Mononuclear cell (primary cell): Measurements from ENCODE around the gene PRKD2. TPM values are rescaled to one million over a fixed set of nuclear protein-coding genes. Genes with fewer than 3 reads are reported as not detected.

Experiments
- H3K27me3 ChIP-seq: 2 replicates; pipeline ENCODE4 v1.6.0; 2011; ENCODE audit warnings: low read length, control low read depth; ENCODE audit not compliant: insufficient read depth
- H3K4me1 ChIP-seq: 2 replicates; pipeline ENCODE4 v1.5.1; 2011; ENCODE audit warnings: mild to moderate bottlenecking, low read length, control low read depth; ENCODE audit not compliant: insufficient read depth
- H3K4me3 ChIP-seq: 2 replicates; pipeline ENCODE4 v1.5.1; 2011; ENCODE audit warnings: mild to moderate bottlenecking, low read length, moderate library complexity
- H3K9me3 ChIP-seq: 2 replicates; pipeline ENCODE4 v1.5.1; 2011; ENCODE audit warnings: low read depth, mild to moderate bottlenecking, control low read depth, low read length
- total RNA-seq: library from RNA; depleted of rRNA; stranded (reverse); fragments of >200 nt; gene quantifications from one replicate; pipeline ENCODE4 v1.2.3, GENCODE V29; 2012

The PRKD2 gene
- total RNA-seq, 1 donor, result 25.2 TPM

GRCh38 chr19:46654621-46655152 lies 62.2 kb downstream of the PRKD2 start:
- no peak overlapping the region for H3K4me3 ChIP-seq
- peaks cover 7% of the 10 kb centered on the region for H3K4me1 ChIP-seq
- H3K9me3 ChIP-seq, result no peaks in the 10 kb centered on the region
- peaks cover 34% of the 10 kb centered on the region for H3K27me3 ChIP-seq

GRCh38 chr19:46650445-46650844 lies 66.5 kb downstream of the PRKD2 start:
- Histone ChIP-seq H3K4me1 (peaks cover 9% of the 10 kb centered on the region), H3K9me3 (no peaks in the 10 kb centered on the region), H3K27me3 (peaks cover 37% of the 10 kb centered on the region), H3K4me3 (no peak overlapping the region)

GRCh38 chr19:46648961-46649960 lies 67.7 kb downstream of the PRKD2 start:
- Histone ChIP-seq H3K27me3 (peaks cover 40% of the 10 kb centered on the region), H3K9me3 (no peaks in the 10 kb centered on the region), H3K4me1 (peaks cover 9% of the 10 kb centered on the region), H3K4me3 (no peak overlapping the region)

- peaks cover 9% of the 10 kb centered on the region for H3K4me1 ChIP-seq
- peaks cover 40% of the 10 kb centered on the region for H3K27me3 ChIP-seq
- H3K9me3 ChIP-seq, result no peaks in the 10 kb centered on the region
- no peak overlapping the region for H3K4me3 ChIP-seq
These were observed 68.6 kb downstream of the PRKD2 start for GRCh38 chr19:46648060-46648960.

- Histone ChIP-seq H3K4me3 (no peak overlapping the region), H3K9me3 (no peaks in the 10 kb centered on the region), H3K27me3 (peaks cover 40% of the 10 kb centered on the region), H3K4me1 (peaks cover 9% of the 10 kb centered on the region)
These were observed 70.5 kb downstream of the PRKD2 start for GRCh38 chr19:46646402-46646801.

- no peak overlapping the region for H3K4me3 ChIP-seq
- peaks cover 13% of the 10 kb centered on the region for H3K4me1 ChIP-seq
- H3K9me3 ChIP-seq, result no peaks in the 10 kb centered on the region
- H3K27me3 ChIP-seq, result peaks cover 41% of the 10 kb centered on the region
These were observed 72.2 kb downstream of the PRKD2 start for GRCh38 chr19:46644720-46645119.

- H3K27me3 ChIP-seq, result peaks cover 31% of the 10 kb centered on the region
These were observed 76.3 kb downstream of the PRKD2 start for GRCh38 chr19:46640656-46641055.

GRCh38 chr19:46639358-46640182 lies 77.3 kb downstream of the PRKD2 start:
- Histone ChIP-seq H3K9me3 (no peaks in the 10 kb centered on the region), H3K27me3 (peaks cover 26% of the 10 kb centered on the region), H3K4me3 (peak overlapping the region; percentile 24), H3K4me1 (peaks cover 31% of the 10 kb centered on the region)

More at GRCh38 chr19:46640656-46641055, 76.3 kb downstream of the PRKD2 start:
- Histone ChIP-seq H3K9me3 (no peaks in the 10 kb centered on the region), H3K4me1 (peaks cover 25% of the 10 kb centered on the region), H3K4me3 (no peak overlapping the region)

- H3K9me3 ChIP-seq, result no peaks in the 10 kb centered on the region
- no peak overlapping the region for H3K4me3 ChIP-seq
- peaks cover 26% of the 10 kb centered on the region for H3K27me3 ChIP-seq
- peaks cover 45% of the 10 kb centered on the region for H3K4me1 ChIP-seq
These were observed 79.7 kb downstream of the PRKD2 start for GRCh38 chr19:46637224-46637623.

- Histone ChIP-seq H3K4me1 (peaks cover 45% of the 10 kb centered on the region), H3K4me3 (no peak within 1 kb of the TSS), H3K27me3 (peaks cover 26% of the 10 kb centered on the region), H3K9me3 (no peaks in the 10 kb centered on the region)
These were observed 80.8 kb downstream of the PRKD2 start, which contains the start of gene GNG8 for GRCh38 chr19:46635920-46636761. Gene GNG8 (minus strand): TSS chr19:46636202. CDS start chr19:46634682, 1,520 bp downstream.

GRCh38 chr19:46634656-46635218 lies 82.2 kb downstream of the PRKD2 start:
- peaks cover 14% of the 10 kb centered on the region for H3K27me3 ChIP-seq

GRCh38 chr19:46634045-46634655 lies 82.8 kb downstream of the PRKD2 start:
- peak overlapping the region; percentile 2 for H3K4me3 ChIP-seq
- H3K4me1 ChIP-seq, result peaks cover 35% of the 10 kb centered on the region
- H3K27me3 ChIP-seq, result peaks cover 9% of the 10 kb centered on the region
- H3K9me3 ChIP-seq, result no peaks in the 10 kb centered on the region

More at GRCh38 chr19:46634656-46635218, 82.2 kb downstream of the PRKD2 start:
- H3K4me1 ChIP-seq, result peaks cover 41% of the 10 kb centered on the region
- no peak overlapping the region for H3K4me3 ChIP-seq
- no peaks in the 10 kb centered on the region for H3K9me3 ChIP-seq

GRCh38 chr19:46633130-46633529 lies 83.8 kb downstream of the PRKD2 start:
- Histone ChIP-seq H3K27me3 (peaks cover 8% of the 10 kb centered on the region), H3K9me3 (no peaks in the 10 kb centered on the region)

More at GRCh38 chr19:46633130-46633529, 83.8 kb downstream of the PRKD2 start:
- peaks cover 24% of the 10 kb centered on the region for H3K4me1 ChIP-seq
- H3K4me3 ChIP-seq, result no peak overlapping the region
